Activated CD4-positive, alpha-beta T cell treated with anti-CD3 and anti-CD28 coated beads, Interleukin-2, Interleukin-4, amounts not matched to agents 100 ng/mL and 50 ng/mL, durations not matched to agents 16 hours and 8 hours (primary cell): ENCODE results near the gene ANXA9.

Experiments
- DNase-seq: peaks from one replicate; pipeline ENCODE4 v3.0.0-alpha.2; 2020; ENCODE audit warnings: low spot score

ANXA9 gene

GRCh38 chr1:150981805-150982712 is at the start of gene ANXA9:
Gene ANXA9 (plus strand): TSS chr1:150982292. CDS start chr1:150983106, 814 bp downstream.
- DNase-seq, result no peak

- DNase-seq, result no peak
These were observed 37.2 kb upstream of the ANXA9 start for GRCh38 chr1:150944856-150945255.

GRCh38 chr1:150954708-150955107 is 27.4 kb upstream of the ANXA9 start:
- no peak for DNase-seq

GRCh38 chr1:150955280-150955679 is 26.8 kb upstream of the ANXA9 start:
- DNase-seq, result no peak

GRCh38 chr1:150957666-150958065 is 24.4 kb upstream of the ANXA9 start:
- no peak for DNase-seq

GRCh38 chr1:150960646-150961045 is 21.4 kb upstream of the ANXA9 start:
- DNase-seq, result no peak

GRCh38 chr1:150961756-150962155 is 20.3 kb upstream of the ANXA9 start:
- no peak for DNase-seq

- no peak for DNase-seq
These were observed 18.6 kb upstream of the ANXA9 start for GRCh38 chr1:150963321-150964163.

- DNase-seq, result no peak
These were observed 18.0 kb upstream of the ANXA9 start for GRCh38 chr1:150964164-150964489.

- DNase-seq, result no peak
These were observed 16.5 kb upstream of the ANXA9 start for GRCh38 chr1:150965605-150966004.

GRCh38 chr1:150966011-150966410 is 16.1 kb upstream of the ANXA9 start:
- DNase-seq, result no peak

GRCh38 chr1:150967936-150968335 is 14.2 kb upstream of the ANXA9 start:
- no peak for DNase-seq

GRCh38 chr1:150968491-150968890 is 13.6 kb upstream of the ANXA9 start:
- DNase-seq, result no peak

- no peak for DNase-seq
These were observed 12.5 kb upstream of the ANXA9 start for GRCh38 chr1:150969626-150970025.

- no peak for DNase-seq
These were observed 11.1 kb upstream of the ANXA9 start for GRCh38 chr1:150970808-150971582.

GRCh38 chr1:150971583-150972416 is 10.3 kb upstream of the ANXA9 start:
- no peak for DNase-seq

GRCh38 chr1:150972417-150972940 is 9.6 kb upstream of the ANXA9 start:
- DNase-seq, result no peak

- peak; percentile 16 for DNase-seq
These were observed 8.7 kb upstream of the ANXA9 start for GRCh38 chr1:150973258-150973835.

GRCh38 chr1:150973836-150974579 is 8.1 kb upstream of the ANXA9 start:
- DNase-seq, result peak; percentile 46
